Retina (tissue), 1 donor: ENCODE measurements around the gene ERAP2.
A peak's percentile ranks its signal among the peaks of the same experiment; 100 is the strongest.
"Not testable (repeated sequence)": the region's sequence is repeated elsewhere in the genome, so short reads cannot be mapped to it uniquely, and the experiment has no call there.

ENCODE experiments used
- DNase-seq: peaks from one replicate; pipeline ENCODE4 v3.0.0-alpha.2; 2016

ERAP2 gene

GRCh38 chr5:96863114-96863513, 13.2 kb upstream of the ERAP2 start:
- DNase-seq = no peak

- no peak for DNase-seq
Observed at GRCh38 chr5:96863949-96864584, 12.2 kb upstream of the ERAP2 start.

GRCh38 chr5:96864922-96865530, 11.3 kb upstream of the ERAP2 start:
- no peak for DNase-seq

GRCh38 chr5:96868603-96869371, 7.5 kb upstream of the ERAP2 start:
- DNase-seq = peak; percentile 40

- no peak for DNase-seq
Observed at GRCh38 chr5:96869372-96869641, 7.0 kb upstream of the ERAP2 start.

- DNase-seq = no peak
Observed at GRCh38 chr5:96870094-96871026, 5.9 kb upstream of the ERAP2 start.

GRCh38 chr5:96871027-96871399, 5.3 kb upstream of the ERAP2 start:
- no peak for DNase-seq

GRCh38 chr5:96871686-96872085, 4.6 kb upstream of the ERAP2 start:
- DNase-seq = no peak

GRCh38 chr5:96873449-96873848, 2.9 kb upstream of the ERAP2 start:
- no peak for DNase-seq

- DNase-seq = no peak
Observed at GRCh38 chr5:96874631-96875030, 1.7 kb upstream of the ERAP2 start.

GRCh38 chr5:96875791-96876291, 459 bp upstream of the ERAP2 start:
- DNase-seq = no peak

- not testable (repeated sequence) for DNase-seq
Observed at GRCh38 chr5:96876977-96877469, 723 bp downstream of the ERAP2 start.

GRCh38 chr5:96879665-96880064, 3.4 kb downstream of the ERAP2 start:
- no peak for DNase-seq

- DNase-seq = no peak
Observed at GRCh38 chr5:96880444-96881164, 4.3 kb downstream of the ERAP2 start.

- no peak for DNase-seq
Observed at GRCh38 chr5:96881511-96882115, 5.3 kb downstream of the ERAP2 start.

GRCh38 chr5:96883871-96884270, 7.6 kb downstream of the ERAP2 start:
- DNase-seq = no peak

GRCh38 chr5:96884995-96885394, 8.7 kb downstream of the ERAP2 start:
- DNase-seq = no peak

GRCh38 chr5:96885518-96886338, 9.4 kb downstream of the ERAP2 start:
- DNase-seq = peak; percentile 26

GRCh38 chr5:96893342-96893741, 17.0 kb downstream of the ERAP2 start:
- DNase-seq = peak; percentile 37

- DNase-seq = no peak
Observed at GRCh38 chr5:96896276-96896675, 20.0 kb downstream of the ERAP2 start.

GRCh38 chr5:96896806-96897205, 20.5 kb downstream of the ERAP2 start:
- no peak for DNase-seq
